Cardiac septum (tissue), 1 donor: Measurements from ENCODE around the gene LDLRAD4. TPM values are rescaled to one million over a fixed set of nuclear protein-coding genes. Genes with fewer than 3 reads are reported as not detected.
"Not testable (repeated sequence)": the region's sequence is repeated elsewhere in the genome, so short reads cannot be mapped to it uniquely, and the experiment has no call there.

Experiments used
- DNase-seq: peaks from one replicate; pipeline ENCODE4 v3.0.0-alpha.2; 2020; ENCODE audit warnings: low spot score
- intact Hi-C: fragments of 100-400 bp; cut with DNase I; formaldehyde crosslinking; loops from one replicate; pipeline ENCODE4 v1.14.0; 2022
- total RNA-seq: library from RNA; stranded (reverse); fragmentation: NEBNext Ultra II Directional; extraction: Animal tissue kit (Norgen Biotek cat#: 25700); gene quantifications from one replicate; pipeline ENCODE4 v1.2.1, GENCODE V29; 2021
- donor health status: DM: no; HTN: no; CAD: no.

LDLRAD4 gene
- total RNA-seq, 1 donor from 2014 or later: 23.3 TPM

GRCh38 chr18:13260935-13261640 is 42.5 kb downstream of the LDLRAD4 start:
- peak; percentile 41 for DNase-seq

GRCh38 chr18:13261661-13262357 is 43.2 kb downstream of the LDLRAD4 start:
- peak; percentile 63 for DNase-seq
- intact Hi-C loops: no loop called here

More at GRCh38 chr18:13260935-13261640, 42.5 kb downstream of the LDLRAD4 start:
- intact Hi-C loops: no loop called here

GRCh38 chr18:13262358-13262680 is 43.8 kb downstream of the LDLRAD4 start:
- intact Hi-C loops: not testable (repeated sequence)
- DNase-seq: peak; percentile 44

GRCh38 chr18:13262839-13263691 is 44.5 kb downstream of the LDLRAD4 start:
- DNase-seq: peak; percentile 67
- intact Hi-C loops: no loop called here

- peak; percentile 84 for DNase-seq
- intact Hi-C loops: loop anchor here (5.0 kb wide), 1 partner anchor 113 kb away; no protein-coding TSS in a partner anchor
These were observed 45.8 kb downstream of the LDLRAD4 start for GRCh38 chr18:13264091-13265007.

- intact Hi-C loops: loop anchor here (5.0 kb wide), 1 partner anchor 112 kb away; no protein-coding TSS in a partner anchor
- peak; percentile 65 for DNase-seq
These were observed 46.7 kb downstream of the LDLRAD4 start for GRCh38 chr18:13265008-13265910.

- no peak for DNase-seq
- intact Hi-C loops: loop anchor here (5.0 kb wide), 1 partner anchor 111 kb away; no protein-coding TSS in a partner anchor
These were observed 47.3 kb downstream of the LDLRAD4 start for GRCh38 chr18:13265911-13266217.

- intact Hi-C loops: loop anchor here (5.0 kb wide), 1 partner anchor 111 kb away; no protein-coding TSS in a partner anchor
- no peak for DNase-seq
These were observed 47.9 kb downstream of the LDLRAD4 start for GRCh38 chr18:13266218-13267100.

GRCh38 chr18:13267431-13267873 is 48.9 kb downstream of the LDLRAD4 start:
- intact Hi-C loops: loop anchor here (5.0 kb wide), 1 partner anchor 110 kb away; no protein-coding TSS in a partner anchor
- no peak for DNase-seq

- DNase-seq: no peak
- intact Hi-C loops: loop anchor here (5.0 kb wide), 1 partner anchor 109 kb away; no protein-coding TSS in a partner anchor
These were observed 49.8 kb downstream of the LDLRAD4 start for GRCh38 chr18:13268158-13269012.

- intact Hi-C loops: loop anchor here (5.0 kb wide), 1 partner anchor 108 kb away; no protein-coding TSS in a partner anchor
- no peak for DNase-seq
These were observed 50.4 kb downstream of the LDLRAD4 start for GRCh38 chr18:13269013-13269280.

- no peak for DNase-seq
- intact Hi-C loops: loop anchor here (5.0 kb wide), 1 partner anchor 108 kb away; no protein-coding TSS in a partner anchor
These were observed 51.0 kb downstream of the LDLRAD4 start for GRCh38 chr18:13269521-13270011.

GRCh38 chr18:13270279-13270855 is 51.8 kb downstream of the LDLRAD4 start:
- intact Hi-C loops: no loop called here
- DNase-seq: no peak

- no peak for DNase-seq
- intact Hi-C loops: loop anchor here (1.0 kb wide), 1 partner anchor 48 kb away; no protein-coding TSS in a partner anchor
These were observed 52.8 kb downstream of the LDLRAD4 start for GRCh38 chr18:13271302-13271911.

- intact Hi-C loops: no loop called here
- no peak for DNase-seq
These were observed 53.9 kb downstream of the LDLRAD4 start for GRCh38 chr18:13272416-13272815.
